RPMI8226 (cell line): Measurements from ENCODE around the gene C17orf100.
"Not testable (repeated sequence)": the region's sequence is repeated elsewhere in the genome, so short reads cannot be mapped to it uniquely, and the experiment has no call there.

Experiments used
- DNase-seq: peaks from one replicate; pipeline ENCODE4 v3.0.0-alpha.2; 2015

C17orf100 gene

GRCh38 chr17:6641247-6641863, 10.2 kb upstream of the C17orf100 start:
- peak; percentile 34 for DNase-seq

GRCh38 chr17:6642592-6642991, 9.0 kb upstream of the C17orf100 start:
- DNase-seq = no peak

GRCh38 chr17:6643451-6644125, 8.0 kb upstream of the C17orf100 start:
- no peak for DNase-seq

- DNase-seq = peak; percentile 25
Observed at GRCh38 chr17:6648181-6648580, 3.4 kb upstream of the C17orf100 start.

GRCh38 chr17:6651919-6652452, 424 bp downstream of the C17orf100 start:
- peak; percentile 43 for DNase-seq

- DNase-seq = no peak
Observed at GRCh38 chr17:6654841-6655731, 3.5 kb downstream of the C17orf100 start.

GRCh38 chr17:6655732-6656361, 4.3 kb downstream of the C17orf100 start:
- DNase-seq = not testable (repeated sequence)

GRCh38 chr17:6656797-6657632, 5.5 kb downstream of the C17orf100 start:
- DNase-seq = peak; percentile 68

GRCh38 chr17:6657633-6658287, 6.2 kb downstream of the C17orf100 start:
- no peak for DNase-seq

GRCh38 chr17:6658411-6658810, 6.8 kb downstream of the C17orf100 start:
- not testable (repeated sequence) for DNase-seq

- DNase-seq = no peak
Observed at GRCh38 chr17:6660101-6660500, 8.5 kb downstream of the C17orf100 start.

- peak; percentile 65 for DNase-seq
Observed at GRCh38 chr17:6660805-6661463, 9.4 kb downstream of the C17orf100 start.

GRCh38 chr17:6661464-6661848, 9.9 kb downstream of the C17orf100 start:
- no peak for DNase-seq

GRCh38 chr17:6663200-6663599, 11.6 kb downstream of the C17orf100 start:
- not testable (repeated sequence) for DNase-seq

GRCh38 chr17:6666077-6666521, 14.5 kb downstream of the C17orf100 start:
- DNase-seq = peak; percentile 59

- no peak for DNase-seq
Observed at GRCh38 chr17:6666557-6666956, 15.0 kb downstream of the C17orf100 start.

- no peak for DNase-seq
Observed at GRCh38 chr17:6667516-6667915, 16.0 kb downstream of the C17orf100 start.

GRCh38 chr17:6668219-6668618, 16.7 kb downstream of the C17orf100 start:
- no peak for DNase-seq

- no peak for DNase-seq
Observed at GRCh38 chr17:6668727-6669425, 17.3 kb downstream of the C17orf100 start.
